Small intestine (tissue), 7 donors: ENCODE measurements around the gene NDUFA5. TPM values are rescaled to one million over a fixed set of nuclear protein-coding genes. Genes with fewer than 3 reads are reported as not detected.
A peak's percentile ranks its signal among the peaks of the same experiment; 100 is the strongest.

Experiments used
- DNase-seq, 2 donors: peaks; one replicate each; pipeline versions ENCODE4 v3.0.0 to v3.0.0-alpha.2; 2013
- FAIRE-seq: peaks from 2 replicates; lab custom pipeline; 2012; peaks lifted over from hg19 to GRCh38; lab: Jason Lieb, UNC
- H3K27ac ChIP-seq, 3 donors: one replicate each; pipeline ENCODE4 v1.5.1; 2013; ENCODE audit warnings: low read length in 2 of 3, mild to moderate bottlenecking in 2 of 3, control low read depth in 1 of 3, inconsistent platforms in 1 of 3, low read depth in 1 of 3, moderate library complexity in 1 of 3
- H3K27me3 ChIP-seq, 3 donors: one replicate each; pipeline ENCODE4 v1.6.1; 2013; ENCODE audit warnings: low read length in 3 of 3, inconsistent platforms in 1 of 3; ENCODE audit not compliant: control insufficient read depth in 3 of 3, insufficient read depth in 3 of 3
- H3K36me3 ChIP-seq, 3 donors: one replicate each; pipeline ENCODE4 v1.6.1; 2013; ENCODE audit warnings: low read length in 3 of 3, inconsistent platforms in 1 of 3, low read depth in 1 of 3, mild to moderate bottlenecking in 1 of 3, moderate library complexity in 1 of 3; ENCODE audit not compliant: control insufficient read depth in 3 of 3, insufficient read depth in 2 of 3
- H3K4me1 ChIP-seq, 3 donors: one replicate each; pipeline ENCODE4 v1.6.1; 2013; ENCODE audit warnings: low read length in 2 of 3, inconsistent platforms in 1 of 3, low read depth in 1 of 3, mild to moderate bottlenecking in 1 of 3, moderate library complexity in 1 of 3; ENCODE audit not compliant: control insufficient read depth in 3 of 3, insufficient read depth in 2 of 3
- H3K4me3 ChIP-seq, 3 donors: one replicate each; pipeline ENCODE4 v1.5.1; 2013; ENCODE audit warnings: low read length in 3 of 3, control low read depth in 1 of 3, inconsistent platforms in 1 of 3, low read depth in 1 of 3, mild to moderate bottlenecking in 1 of 3, moderate library complexity in 1 of 3
- H3K9me3 ChIP-seq, 2 donors: one replicate each; pipeline ENCODE4 v1.6.1; 2013; ENCODE audit warnings: low read depth in 1 of 2, low read length in 1 of 2; ENCODE audit not compliant: control insufficient read depth in 2 of 2, insufficient read depth in 1 of 2
- WGBS, 3 donors: extraction: QIAGEN DNeasy Blood & Tissue Kit; methylation state at CpG; one replicate each; pipeline ENCODE4 v1.1.7; 2013; 5-methylcytosine and 5-hydroxymethylcytosine counted together
- polyA plus RNA-seq, 4 donors: library from polyadenylated mRNA; stranded (reverse) in 3 of 4; unstranded in 1 of 4; fragments of 200-250 nt in 3 of 4; fragments of 120-200 nt in 1 of 4; gene quantifications; one replicate each; pipeline versions ENCODE4 v1.2.1 to v1.2.3, GENCODE V29; 2013
- donor health status: healthy with polysubstance abuse.
- donor health status: control.
- donor health status: control.
- donor health status: Bipolar disorder and iron deficiency.
- donor health status: healthy.

NDUFA5 gene
- polyA plus RNA-seq, 4 donors = 69.4 to 225 (median 135) TPM

- 75 to 87% (median 83%) methylated on average over 3 of the region's 3 CpGs for WGBS, 3 donors
- FAIRE-seq (no peak), DNase-seq (no peak)
- Histone ChIP-seq H3K9me3 (no peaks in the 10 kb centered on the region), H3K36me3 (no peaks in the 10 kb centered on the region), H3K27ac (no peak overlapping the region), H3K4me1 (no peaks in the 10 kb centered on the region), H3K4me3 (no peak overlapping the region), H3K27me3 (no peaks in the 10 kb centered on the region)
Observed at GRCh38 chr7:123573341-123573740, 15.7 kb upstream of the NDUFA5 start.

- no peaks in the 10 kb centered on the region for H3K27me3 ChIP-seq
- no peaks in the 10 kb centered on the region for H3K9me3 ChIP-seq
- no peak overlapping the region for H3K4me3 ChIP-seq
- H3K4me1 ChIP-seq = no peaks in the 10 kb centered on the region
- H3K27ac ChIP-seq = no peak overlapping the region
- DNase-seq = no peak
- H3K36me3 ChIP-seq = no peaks in the 10 kb centered on the region
- no peak for FAIRE-seq
- 59 to 75% (median 63%) methylated on average over 1 of the region's 1 CpG for WGBS, 3 donors
Observed at GRCh38 chr7:123571684-123572083, 14.1 kb upstream of the NDUFA5 start.

GRCh38 chr7:123571187-123571586 is 13.6 kb upstream of the NDUFA5 start:
- Histone ChIP-seq H3K4me1 (no peaks in the 10 kb centered on the region), H3K9me3 (no peaks in the 10 kb centered on the region), H3K27ac (no peak overlapping the region), H3K27me3 (no peaks in the 10 kb centered on the region), H3K36me3 (no peaks in the 10 kb centered on the region), H3K4me3 (no peak overlapping the region)
- DNase-seq = no peak
- WGBS, 3 donors = 41 to 52% (median 49%) methylated on average over 1 of the region's 1 CpG
- FAIRE-seq = no peak

GRCh38 chr7:123570390-123571182 is 13.0 kb upstream of the NDUFA5 start:
- H3K4me1 ChIP-seq = no peaks in the 10 kb centered on the region
- DNase-seq (no peak), FAIRE-seq (no peak)
- WGBS, 3 donors = 55 to 63% (median 61%) methylated on average over 4 of the region's 4 CpGs
- no peaks in the 10 kb centered on the region for H3K27me3 ChIP-seq
- H3K27ac ChIP-seq = no peak overlapping the region
- H3K9me3 ChIP-seq = no peaks in the 10 kb centered on the region
- H3K4me3 ChIP-seq = no peak overlapping the region
- H3K36me3 ChIP-seq = no peaks in the 10 kb centered on the region

GRCh38 chr7:123569352-123570010 is 11.9 kb upstream of the NDUFA5 start:
- Histone ChIP-seq H3K27ac (no peak overlapping the region), H3K9me3 (no peaks in the 10 kb centered on the region), H3K36me3 (no peaks in the 10 kb centered on the region), H3K4me3 (no peak overlapping the region), H3K27me3 (no peaks in the 10 kb centered on the region), H3K4me1 (no peaks in the 10 kb centered on the region)
- DNase-seq (no peak), FAIRE-seq (no peak)
- WGBS, 3 donors = 37 to 51% (median 39%) methylated on average over 2 of the region's 2 CpGs

- Histone ChIP-seq H3K4me3 (no peak overlapping the region), H3K27me3 (no peaks in the 10 kb centered on the region), H3K27ac (no peak overlapping the region), H3K9me3 (no peaks in the 10 kb centered on the region), H3K36me3 (no peaks in the 10 kb centered on the region), H3K4me1 (no peaks in the 10 kb centered on the region)
- FAIRE-seq = no peak
- no peak for DNase-seq
Observed at GRCh38 chr7:123562121-123562520, 4.5 kb upstream of the NDUFA5 start.

- Histone ChIP-seq H3K4me3 (peak overlapping the region in 2 of 3 donors; percentile 77 to 89), H3K4me1 (peaks cover 0 to 5% (median 2%) of the 10 kb centered on the region in 3 donors), H3K36me3 (peaks cover 0 to 4% (median 2%) of the 10 kb centered on the region in 3 donors), H3K9me3 (no peaks in the 10 kb centered on the region), H3K27ac (peak overlapping the region; percentile 38 to 94 (median 71)), H3K27me3 (no peaks in the 10 kb centered on the region)
- WGBS, 3 donors = 52 to 65% (median 64%) methylated on average over 4 of the region's 4 CpGs
- FAIRE-seq (no peak), DNase-seq (no peak)
Observed at GRCh38 chr7:123558289-123558874, 764 bp upstream of the NDUFA5 start.

GRCh38 chr7:123557016-123557397 is 611 bp downstream of the NDUFA5 start:
- no peaks in the 10 kb centered on the region for H3K27me3 ChIP-seq
- H3K4me3 ChIP-seq = peak overlapping the region; percentile 58 to 89 (median 77)
- H3K4me1 ChIP-seq = peaks cover 0 to 5% (median 2%) of the 10 kb centered on the region in 3 donors
- H3K36me3 ChIP-seq = peaks cover 0 to 8% (median 2%) of the 10 kb centered on the region in 3 donors
- no peak for DNase-seq
- H3K27ac ChIP-seq = peak overlapping the region; percentile 38 to 91 (median 83)
- WGBS, 3 donors = 3 to 5% (median 4%) methylated on average over 12 of the region's 12 CpGs
- no peak for FAIRE-seq
- no peaks in the 10 kb centered on the region for H3K9me3 ChIP-seq
